ENCODE data around the gene GTSE1.

DNA sequence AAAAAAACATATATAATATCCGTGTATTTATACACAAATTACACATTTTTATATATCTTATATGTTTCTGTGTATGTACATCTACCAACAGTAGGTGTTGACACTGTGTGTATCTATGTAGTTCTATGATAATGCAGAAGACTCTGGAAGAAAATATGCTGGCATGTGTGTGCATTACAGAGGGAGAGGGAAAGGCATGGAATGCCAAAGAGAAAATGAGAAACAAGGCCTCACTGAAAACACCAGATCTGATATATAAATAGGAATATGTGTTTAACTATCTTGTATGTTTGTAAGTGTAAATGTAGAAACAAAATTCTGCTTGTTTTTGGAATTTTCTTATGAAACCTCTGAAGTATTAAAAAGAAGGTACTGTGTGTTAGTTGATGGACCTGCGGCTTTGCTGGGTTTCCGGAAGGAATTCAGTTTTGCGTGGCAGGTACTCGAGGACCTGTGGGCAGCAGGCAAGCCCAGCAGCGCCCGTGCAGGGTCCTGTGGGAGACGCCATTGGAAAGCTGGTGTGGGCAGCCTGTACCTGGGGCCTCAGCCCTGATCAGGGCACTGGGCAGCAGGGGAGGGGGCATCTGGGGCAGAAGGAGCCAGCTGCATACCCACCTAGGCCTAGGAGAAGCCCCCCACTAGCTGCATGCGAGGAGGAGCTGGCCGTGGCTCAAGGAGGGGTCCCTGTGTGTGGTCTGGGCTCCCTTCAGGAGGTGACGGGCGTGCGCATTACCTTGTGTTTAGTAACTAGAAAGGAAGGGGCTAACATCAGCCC is 31.2 kb downstream of the GTSE1 start:
- no peak for TF ChIP-seq POLR2A (IDR thresholded peaks at IDR 0.05)
- TF ChIP-seq, protein P1, sequence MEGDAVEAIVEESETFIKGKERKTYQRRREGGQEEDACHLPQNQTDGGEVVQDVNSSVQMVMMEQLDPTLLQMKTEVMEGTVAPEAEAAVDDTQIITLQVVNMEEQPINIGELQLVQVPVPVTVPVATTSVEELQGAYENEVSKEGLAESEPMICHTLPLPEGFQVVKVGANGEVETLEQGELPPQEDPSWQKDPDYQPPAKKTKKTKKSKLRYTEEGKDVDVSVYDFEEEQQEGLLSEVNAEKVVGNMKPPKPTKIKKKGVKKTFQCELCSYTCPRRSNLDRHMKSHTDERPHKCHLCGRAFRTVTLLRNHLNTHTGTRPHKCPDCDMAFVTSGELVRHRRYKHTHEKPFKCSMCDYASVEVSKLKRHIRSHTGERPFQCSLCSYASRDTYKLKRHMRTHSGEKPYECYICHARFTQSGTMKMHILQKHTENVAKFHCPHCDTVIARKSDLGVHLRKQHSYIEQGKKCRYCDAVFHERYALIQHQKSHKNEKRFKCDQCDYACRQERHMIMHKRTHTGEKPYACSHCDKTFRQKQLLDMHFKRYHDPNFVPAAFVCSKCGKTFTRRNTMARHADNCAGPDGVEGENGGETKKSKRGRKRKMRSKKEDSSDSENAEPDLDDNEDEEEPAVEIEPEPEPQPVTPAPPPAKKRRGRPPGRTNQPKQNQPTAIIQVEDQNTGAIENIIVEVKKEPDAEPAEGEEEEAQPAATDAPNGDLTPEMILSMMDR (IDR thresholded peaks at IDR 0.05 in 8 of 11, conservative IDR thresholded peaks at IDR 0.05 in 3 of 11) = no peak
